Inferior parietal cortex (tissue), 1 donor: ENCODE measurements around the gene SMARCB1.

Experiments used
- DNase-seq: peaks from one replicate; pipeline ENCODE4 v3.0.0-alpha.2; 2016; ENCODE audit errors: extremely low spot score

Gene SMARCB1

DNA sequence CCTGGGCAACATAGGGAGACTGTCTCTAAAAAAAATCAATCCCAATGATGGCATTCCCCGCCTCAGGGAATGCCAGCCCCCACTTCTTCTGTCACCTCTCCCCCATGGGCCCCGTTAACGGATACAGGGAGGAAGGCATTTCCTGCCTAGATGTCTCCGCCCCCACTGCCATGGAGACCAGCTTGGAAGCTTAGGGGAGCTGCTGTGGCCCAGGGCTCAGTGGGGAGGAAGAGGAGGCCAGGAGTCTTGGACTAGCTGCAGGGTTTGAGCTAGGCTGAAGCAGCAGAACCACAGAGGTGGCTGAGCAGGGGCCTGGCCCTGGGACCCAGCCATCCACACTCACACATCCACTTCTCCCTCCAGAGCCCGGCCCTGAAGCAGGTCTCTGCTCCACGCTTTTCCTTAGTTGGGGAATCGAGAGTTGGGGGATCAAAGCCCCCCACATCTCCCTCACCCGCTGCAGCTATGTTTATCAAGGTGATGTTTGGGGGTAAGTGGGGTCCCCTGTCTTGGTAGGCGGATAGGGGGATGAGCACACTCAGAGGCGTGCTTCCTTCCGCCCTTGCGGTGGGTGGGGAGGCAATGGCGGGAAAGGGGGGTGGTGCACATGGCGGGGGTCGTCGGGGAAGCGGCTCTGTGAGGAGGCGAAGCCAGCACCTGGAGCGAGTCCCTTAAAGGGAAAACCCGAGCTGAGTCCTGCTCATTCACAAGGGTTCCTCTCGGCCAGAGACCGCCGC lies 23.8 kb upstream of the SMARCB1 start, which contains the start of gene C22orf15:
TSS of gene C22orf15 (plus strand) at position 149 of the 737 bp plus-strand sequence. CDS start at position 466, 317 bp downstream.
- DNase-seq: no peak

DNA sequence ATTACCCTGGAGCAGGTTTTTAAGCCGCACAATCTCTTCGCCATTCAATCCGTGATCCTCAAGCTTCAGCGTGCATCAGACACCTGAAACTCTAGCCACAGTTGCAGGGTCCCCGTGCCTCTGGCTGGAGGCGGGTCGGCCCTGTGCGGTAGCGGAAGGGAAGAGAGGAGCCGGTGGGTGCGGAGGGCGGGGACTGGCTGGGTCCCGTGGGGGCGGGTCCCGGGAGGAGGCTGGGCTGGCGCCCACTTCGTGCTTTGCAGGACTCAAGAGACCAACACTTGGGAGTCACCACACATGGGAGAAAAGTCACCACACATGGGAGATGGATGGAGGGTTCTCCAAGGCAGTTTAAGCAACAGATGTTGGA lies 23.2 kb upstream of the SMARCB1 start:
- no peak for DNase-seq

GRCh38 chr22:23763954-23764353 lies 22.8 kb upstream of the SMARCB1 start:
- DNase-seq: no peak

DNA sequence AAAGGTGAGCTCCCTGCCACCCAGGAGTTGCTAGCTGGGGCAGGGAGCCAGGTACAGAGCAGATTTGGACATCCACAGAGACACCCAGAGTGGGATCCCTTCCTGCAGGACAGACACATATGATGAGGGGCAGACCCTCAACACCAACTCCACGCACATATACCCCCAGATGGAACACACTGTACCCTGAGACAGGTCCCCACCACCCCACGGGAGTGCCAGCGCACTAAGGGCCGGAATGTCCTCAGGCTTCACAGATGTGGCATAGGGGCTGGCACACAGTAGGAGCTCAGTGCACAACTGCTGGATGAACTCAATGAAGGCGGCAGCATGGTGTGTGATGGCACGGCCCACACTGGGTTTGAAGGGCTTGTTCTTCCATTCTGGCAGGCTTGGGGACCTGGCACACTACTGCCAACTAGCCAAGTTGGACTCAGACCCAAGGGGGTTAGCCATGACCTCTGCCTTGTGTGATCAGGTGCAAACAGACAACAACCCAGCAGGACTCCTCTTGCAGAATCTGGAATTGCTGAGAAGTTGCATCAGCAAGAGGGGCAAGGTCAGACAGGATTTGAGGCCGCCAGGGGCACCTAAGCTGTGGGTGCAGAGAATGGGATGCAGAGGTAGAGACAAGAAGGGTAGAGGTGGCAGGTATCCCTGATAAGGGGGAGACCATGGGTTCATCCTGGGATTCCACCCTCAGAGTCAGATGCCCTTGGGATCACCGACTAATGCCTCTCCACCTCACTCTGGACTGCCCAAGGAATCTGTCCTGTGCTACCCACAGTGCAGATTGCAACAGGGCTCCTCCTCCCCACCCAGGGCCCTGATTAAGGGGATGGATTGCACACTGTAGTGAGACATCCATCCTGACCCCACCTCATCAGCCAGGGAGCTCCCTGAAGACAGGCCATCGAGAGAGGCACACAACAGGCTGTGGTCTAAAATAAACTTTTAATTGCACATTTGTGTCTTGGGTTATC lies 21.6 kb upstream of the SMARCB1 start:
- no peak for DNase-seq

DNA sequence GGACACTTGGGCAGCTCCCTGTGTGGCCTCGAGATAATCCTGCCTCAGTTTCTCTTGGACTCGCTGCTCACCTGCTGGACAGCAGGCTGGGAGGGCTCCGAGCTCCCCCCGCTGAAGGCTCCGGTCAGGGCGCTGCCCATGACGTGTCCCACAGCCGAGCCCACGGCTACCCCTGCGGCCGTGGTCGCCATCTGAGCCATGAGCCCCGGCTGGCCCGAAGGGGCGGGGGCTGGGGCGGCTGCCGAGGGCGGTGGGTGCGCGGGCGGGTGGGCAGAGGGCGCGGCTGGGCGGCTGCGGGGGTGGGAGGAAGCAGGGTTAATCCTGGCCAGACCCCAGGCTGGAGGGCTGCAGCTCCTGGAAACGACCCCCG lies 19.5 kb upstream of the SMARCB1 start:
- no peak for DNase-seq

GRCh38 chr22:23767673-23768548 lies 18.9 kb upstream of the SMARCB1 start, which contains the start of gene CHCHD10:
CHCHD10 (minus strand) TSS chr22:23767972; CDS start chr22:23767874, 98 bp downstream.
- peak; percentile 85 for DNase-seq

DNA sequence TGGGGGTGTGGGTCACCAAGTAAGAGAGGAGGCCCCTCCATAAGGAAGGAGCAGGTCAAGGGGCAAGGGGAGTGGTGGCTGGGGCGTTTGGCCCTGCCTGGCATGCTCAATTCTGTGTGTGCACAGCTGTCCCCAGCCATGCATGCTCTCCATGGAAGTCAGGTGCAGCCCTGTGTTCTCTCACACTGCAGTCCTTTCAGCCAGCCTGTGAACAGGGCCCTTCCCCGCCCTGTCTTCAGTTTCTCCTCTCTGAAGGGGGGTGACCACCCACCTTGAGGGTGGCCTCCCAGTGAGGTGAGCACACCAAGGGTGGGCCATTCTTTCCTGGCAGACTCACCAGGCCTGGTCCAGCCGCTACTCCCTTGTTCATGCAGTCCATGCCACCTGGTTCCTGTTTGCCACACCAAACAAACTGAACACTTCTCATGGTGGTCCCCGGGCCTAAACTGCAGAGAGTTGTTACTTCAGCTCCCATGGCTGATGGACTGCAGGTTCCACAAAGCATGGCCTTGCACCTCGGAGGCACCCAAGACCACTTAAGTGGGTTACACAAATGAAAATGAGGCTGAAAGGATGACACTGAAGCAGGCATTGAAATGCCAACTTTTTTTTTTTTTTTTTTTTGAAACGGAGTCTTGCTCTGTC lies 17.3 kb upstream of the SMARCB1 start:
- no peak for DNase-seq

GRCh38 chr22:23772315-23772648 lies 14.5 kb upstream of the SMARCB1 start:
- no peak for DNase-seq

GRCh38 chr22:23772649-23773473 lies 13.9 kb upstream of the SMARCB1 start, which contains the start of gene MMP11:
MMP11 (plus strand) TSS chr22:23772849; CDS start chr22:23772871, 22 bp downstream.
- no peak for DNase-seq

DNA sequence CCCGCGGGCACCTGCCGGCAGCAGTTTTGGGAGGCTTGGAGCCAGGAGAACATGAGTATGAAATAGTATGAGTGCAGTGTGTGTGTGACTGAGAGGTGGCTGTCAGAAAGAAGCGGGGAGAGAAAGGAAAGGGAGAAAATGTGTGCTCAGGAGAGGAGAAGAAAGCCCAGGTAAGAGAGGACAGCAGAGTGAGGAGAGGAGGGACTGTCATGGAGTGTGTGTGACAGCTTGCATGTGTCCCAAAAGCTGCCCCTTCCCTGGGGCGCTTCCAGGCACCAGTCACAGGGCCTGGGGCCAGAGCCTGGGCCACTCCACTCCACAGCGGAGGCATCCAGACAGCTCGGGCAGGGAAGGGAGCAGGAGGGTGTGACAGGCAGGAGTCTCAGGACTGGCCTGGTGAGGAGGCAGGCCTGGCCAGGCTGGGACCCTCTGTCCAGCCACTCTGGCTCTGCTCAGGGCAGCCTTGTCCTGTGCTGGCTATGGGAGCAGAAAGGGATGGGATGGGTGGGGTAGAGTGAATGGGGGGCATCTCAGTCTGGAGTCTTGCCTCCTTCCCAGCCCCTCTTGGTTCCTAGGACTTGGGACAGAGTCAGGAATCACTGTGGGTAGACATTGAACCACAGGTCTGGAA lies 13.2 kb upstream of the SMARCB1 start:
- no peak for DNase-seq

DNA sequence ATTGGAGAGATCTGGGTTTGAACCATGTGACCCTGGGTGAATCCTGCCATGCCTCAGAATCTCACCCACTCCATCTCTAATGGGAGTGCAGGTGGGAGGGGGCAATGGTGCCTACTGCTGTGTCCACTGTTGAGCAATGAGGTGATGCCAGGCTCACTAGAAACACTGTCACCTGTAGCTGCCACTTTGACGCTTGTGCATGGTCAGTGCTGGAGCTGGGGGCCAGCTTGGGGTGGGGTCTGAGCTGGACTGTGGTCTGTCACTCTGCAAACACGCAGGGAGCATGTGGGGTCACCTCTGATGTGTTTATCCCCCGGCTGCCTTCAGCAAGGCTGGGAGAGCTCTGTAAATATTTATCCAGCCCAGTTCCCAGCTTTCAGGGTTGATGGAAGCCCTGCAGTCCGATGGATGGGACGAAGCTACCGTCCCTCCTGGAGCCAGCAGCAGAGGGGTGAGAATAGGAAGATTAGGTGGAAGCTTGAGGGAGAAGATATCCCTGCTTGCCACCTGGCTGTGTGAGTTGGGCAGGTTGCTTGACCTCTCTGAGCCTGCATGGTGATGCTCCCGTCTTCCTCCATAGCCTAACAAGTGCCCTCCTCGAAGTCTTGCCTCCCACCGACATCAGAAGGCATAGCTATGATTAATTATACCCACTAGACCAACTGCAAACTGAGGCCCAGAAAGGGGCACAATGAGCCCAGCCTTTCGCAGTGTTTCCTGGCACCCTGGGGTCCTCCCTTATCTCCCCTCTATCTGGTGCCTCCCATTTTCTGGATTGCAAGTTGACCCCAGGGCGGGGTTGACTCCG lies 12.4 kb upstream of the SMARCB1 start:
- DNase-seq: no peak

DNA sequence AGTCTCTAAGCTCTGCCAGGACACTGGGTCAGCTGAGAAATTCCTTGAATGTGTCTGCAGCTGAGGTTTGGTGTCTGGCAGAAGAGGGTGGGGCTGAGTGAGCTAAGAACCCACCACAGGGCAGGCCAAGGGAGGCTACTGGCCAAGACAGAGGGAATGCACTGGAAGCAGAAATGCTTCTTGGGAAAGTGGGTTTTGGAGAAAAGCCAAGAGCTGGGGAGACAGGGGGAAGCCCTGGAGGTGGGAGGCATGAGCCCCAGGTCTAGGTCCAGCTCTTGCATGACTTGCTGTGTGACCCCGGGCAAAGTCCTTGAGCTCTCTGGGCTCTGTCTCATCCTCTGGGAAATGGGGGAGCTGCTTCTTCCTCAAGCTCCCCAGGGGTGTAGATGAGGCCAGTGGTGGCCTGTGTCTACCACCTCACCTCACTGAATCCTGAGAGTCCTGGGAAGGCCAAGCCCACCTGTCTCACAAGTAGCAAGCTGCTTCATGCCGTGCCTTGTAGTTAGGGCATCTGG lies 11.8 kb upstream of the SMARCB1 start:
- DNase-seq: no peak

- no peak for DNase-seq
Measured at GRCh38 chr22:23775779-23776375, 10.9 kb upstream of the SMARCB1 start.

DNA sequence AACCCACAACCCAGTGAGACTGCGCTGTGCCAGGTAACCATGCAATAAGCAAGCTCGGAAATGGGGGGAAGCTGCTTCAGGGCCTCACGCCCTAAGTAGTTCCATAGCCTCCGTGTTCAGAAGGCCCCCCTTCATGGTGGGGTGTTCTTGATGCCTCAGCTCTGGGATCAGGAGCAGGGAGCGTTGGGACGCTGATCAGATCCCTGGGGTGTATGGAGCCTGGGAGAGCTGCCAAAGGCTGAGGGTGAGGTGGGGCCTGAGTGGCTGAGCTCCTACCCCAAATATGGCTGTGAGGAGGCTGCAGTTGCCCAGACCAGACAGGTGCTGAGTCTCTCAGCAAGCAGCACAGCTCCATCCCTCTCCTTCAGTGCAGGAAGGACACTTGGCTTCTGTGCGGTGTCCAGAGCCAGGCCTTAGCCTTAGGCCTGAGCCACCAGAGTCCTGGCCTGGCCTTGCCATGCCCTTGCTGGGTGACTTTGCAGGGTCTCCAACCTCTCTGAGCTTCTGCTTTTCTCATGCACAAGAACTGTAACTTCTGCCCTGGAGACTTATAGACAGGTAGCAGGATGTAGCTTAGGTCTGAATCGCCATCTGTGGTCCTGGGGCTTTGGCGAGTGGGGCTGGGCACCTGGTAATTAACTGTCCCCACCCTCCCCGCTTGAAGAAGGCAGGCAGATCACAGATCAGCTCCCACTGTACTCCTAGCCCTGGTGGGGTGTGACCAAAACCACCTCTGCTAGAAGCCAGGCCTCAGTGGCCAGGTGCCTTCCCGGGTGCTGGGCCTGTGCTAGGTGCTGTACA lies 8.8 kb upstream of the SMARCB1 start:
- no peak for DNase-seq

DNA sequence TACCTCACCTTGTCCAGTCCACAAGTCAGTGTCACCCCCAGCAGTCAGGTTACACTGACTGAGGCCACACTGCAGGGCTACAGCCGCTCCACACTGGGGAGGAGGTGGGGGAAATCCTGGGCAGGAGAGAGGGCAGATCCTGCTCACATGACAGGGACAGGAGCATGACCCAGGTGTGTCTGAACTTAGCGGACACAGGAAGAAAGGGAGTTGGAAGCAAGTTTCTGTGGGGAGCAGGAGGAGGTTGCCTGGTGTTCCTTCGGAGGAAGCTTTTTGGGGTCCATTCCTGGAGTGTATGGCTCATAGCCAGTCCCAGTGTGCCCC lies 8.2 kb upstream of the SMARCB1 start:
- DNase-seq: no peak

DNA sequence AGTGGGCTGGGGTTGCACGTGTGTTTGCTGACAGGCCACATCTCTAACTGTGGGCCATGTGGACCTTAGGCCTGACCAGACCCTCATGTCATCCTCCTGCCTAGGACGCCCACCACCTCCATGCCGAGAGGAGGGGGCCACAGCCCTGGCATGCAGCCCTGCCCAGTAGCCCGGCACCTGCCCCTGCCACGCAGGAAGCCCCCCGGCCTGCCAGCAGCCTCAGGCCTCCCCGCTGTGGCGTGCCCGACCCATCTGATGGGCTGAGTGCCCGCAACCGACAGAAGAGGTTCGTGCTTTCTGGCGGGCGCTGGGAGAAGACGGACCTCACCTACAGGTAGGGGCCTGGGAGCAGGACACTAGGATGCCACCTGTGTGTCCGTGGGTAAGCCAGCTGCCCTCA lies 7.7 kb upstream of the SMARCB1 start:
- no peak for DNase-seq

- DNase-seq: no peak
Measured at GRCh38 chr22:23779731-23780130, 7.0 kb upstream of the SMARCB1 start.
